ENCODE results near the gene TENM3.

TENM3 gene

DNA sequence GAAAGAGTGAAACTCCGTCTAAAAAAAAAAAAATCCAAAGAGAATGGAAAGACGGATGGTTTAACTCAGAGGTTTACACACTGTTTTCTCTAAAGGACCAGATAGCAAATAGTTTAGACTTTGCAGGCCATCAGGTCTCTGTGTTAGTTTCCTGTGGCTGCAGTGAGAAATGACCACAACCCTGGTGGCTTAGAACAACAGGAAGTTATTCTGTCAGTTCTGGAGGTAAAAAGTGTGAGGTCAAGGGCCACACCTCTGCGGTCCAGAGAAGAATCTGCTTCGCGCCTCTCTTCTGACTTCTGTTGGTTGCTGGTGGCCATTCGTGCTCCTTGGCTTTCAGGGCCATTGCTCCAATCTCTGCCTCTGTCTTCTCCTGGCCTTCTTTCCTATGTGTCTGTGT, 76.9 kb downstream of the TENM3 start:
- H3K4me1 ChIP-seq (ENCODE audit: low read length), result no peaks in the 10 kb centered on the region
- H3K36me3 ChIP-seq (replicated peaks; ENCODE audit: low read depth, low read length), result no peaks in the 10 kb centered on the region
- no peaks in the 10 kb centered on the region for H3K27me3 ChIP-seq (ENCODE audit: low read depth, low read length)
- H3K9me3 ChIP-seq (ENCODE audit: insufficient read depth, low read length), result peaks cover 6% of the 10 kb centered on the region
- no peak overlapping the region for H3K4me3 ChIP-seq (ENCODE audit: low read length)
- H3K79me2 ChIP-seq (ENCODE audit: low read length), result no peaks in the 10 kb centered on the region
- H3K4me2 ChIP-seq (ENCODE audit: low read length), result no peak overlapping the region
- TF ChIP-seq, protein P1, sequence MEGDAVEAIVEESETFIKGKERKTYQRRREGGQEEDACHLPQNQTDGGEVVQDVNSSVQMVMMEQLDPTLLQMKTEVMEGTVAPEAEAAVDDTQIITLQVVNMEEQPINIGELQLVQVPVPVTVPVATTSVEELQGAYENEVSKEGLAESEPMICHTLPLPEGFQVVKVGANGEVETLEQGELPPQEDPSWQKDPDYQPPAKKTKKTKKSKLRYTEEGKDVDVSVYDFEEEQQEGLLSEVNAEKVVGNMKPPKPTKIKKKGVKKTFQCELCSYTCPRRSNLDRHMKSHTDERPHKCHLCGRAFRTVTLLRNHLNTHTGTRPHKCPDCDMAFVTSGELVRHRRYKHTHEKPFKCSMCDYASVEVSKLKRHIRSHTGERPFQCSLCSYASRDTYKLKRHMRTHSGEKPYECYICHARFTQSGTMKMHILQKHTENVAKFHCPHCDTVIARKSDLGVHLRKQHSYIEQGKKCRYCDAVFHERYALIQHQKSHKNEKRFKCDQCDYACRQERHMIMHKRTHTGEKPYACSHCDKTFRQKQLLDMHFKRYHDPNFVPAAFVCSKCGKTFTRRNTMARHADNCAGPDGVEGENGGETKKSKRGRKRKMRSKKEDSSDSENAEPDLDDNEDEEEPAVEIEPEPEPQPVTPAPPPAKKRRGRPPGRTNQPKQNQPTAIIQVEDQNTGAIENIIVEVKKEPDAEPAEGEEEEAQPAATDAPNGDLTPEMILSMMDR (IDR thresholded peaks at IDR 0.05; ENCODE audit: low read depth, low read length), result no peak
- no peak overlapping the region for H3K27ac ChIP-seq (ENCODE audit: low read length)
- no peak overlapping the region for H3K9ac ChIP-seq (ENCODE audit: low read length)
- H2AFZ ChIP-seq (ENCODE audit: low read depth, low read length), result no peak overlapping the region
- no peaks in the 10 kb centered on the region for H4K20me1 ChIP-seq (ENCODE audit: insufficient read depth, low read length)

DNA sequence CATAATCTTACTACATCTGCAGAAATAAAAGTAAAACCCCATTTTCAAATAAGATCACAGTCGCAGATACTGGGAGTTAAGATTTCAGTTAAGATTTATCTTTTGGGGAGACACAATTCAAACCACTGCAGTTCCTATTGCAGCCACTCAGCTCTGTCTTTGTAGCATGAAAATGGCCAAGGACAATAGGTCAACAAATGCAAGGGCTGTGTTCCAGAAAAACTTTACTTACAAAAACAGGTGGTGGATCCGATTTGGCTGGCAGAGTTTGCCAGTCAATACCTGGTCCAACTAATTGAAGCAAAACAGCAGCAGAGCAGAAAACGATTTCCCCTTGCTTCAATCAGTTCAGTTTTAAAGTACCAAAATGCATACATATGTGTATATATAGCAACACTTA, 77.4 kb downstream of the TENM3 start:
- TF ChIP-seq, protein P1 (IDR thresholded peaks at IDR 0.05; ENCODE audit: low read depth, low read length), result no peak
- no peak for TF ChIP-seq EZH2phosphoT487 (IDR thresholded peaks at IDR 0.05; ENCODE audit: low read depth)
- peaks cover 2% of the 10 kb centered on the region; the same call in 1 of the 2 replicates for H3K9me3 ChIP-seq (ENCODE audit: insufficient read depth, low read length)

DNA sequence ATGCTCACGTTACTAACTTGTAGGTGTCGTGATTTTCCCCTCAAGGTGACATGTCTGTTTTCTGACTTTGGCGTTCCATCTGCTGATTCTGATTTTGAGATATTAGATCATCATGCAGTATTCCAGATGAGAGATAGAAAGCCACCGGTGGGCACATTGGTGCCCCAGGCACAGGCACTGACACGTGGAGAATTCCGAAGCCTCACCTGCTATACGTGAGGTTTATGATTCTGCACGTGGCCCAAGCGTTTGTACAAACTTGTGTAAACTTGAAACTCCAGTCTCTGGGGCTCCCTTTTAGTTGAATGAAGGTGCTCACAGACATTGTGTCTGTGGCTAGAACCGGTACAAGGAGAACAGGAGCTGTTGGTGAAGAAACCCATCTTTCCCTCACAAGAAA, 81.1 kb downstream of the TENM3 start:
- no peak overlapping the region for H3K27ac ChIP-seq (ENCODE audit: low read length)
- H3K27me3 ChIP-seq (ENCODE audit: low read depth, low read length), result no peaks in the 10 kb centered on the region
- no peaks in the 10 kb centered on the region for H4K20me1 ChIP-seq (ENCODE audit: insufficient read depth, low read length)
- H3K9ac ChIP-seq (ENCODE audit: low read length), result no peak overlapping the region
- H3K36me3 ChIP-seq (replicated peaks; ENCODE audit: low read depth, low read length), result no peaks in the 10 kb centered on the region
- no peaks in the 10 kb centered on the region for H3K9me3 ChIP-seq (ENCODE audit: insufficient read depth, low read length)
- no peak overlapping the region for H3K4me3 ChIP-seq (ENCODE audit: low read length)
- TF ChIP-seq, protein P1 (IDR thresholded peaks at IDR 0.05; ENCODE audit: low read depth, low read length), result no peak
- H3K79me2 ChIP-seq (ENCODE audit: low read length), result no peaks in the 10 kb centered on the region
- no peak overlapping the region for H2AFZ ChIP-seq (ENCODE audit: low read depth, low read length)
- no peak overlapping the region for H3K4me2 ChIP-seq (ENCODE audit: low read length)
- no peaks in the 10 kb centered on the region for H3K4me1 ChIP-seq (ENCODE audit: low read length)

More for the DNA sequence above, 77.4 kb downstream of the TENM3 start:
- H3K4me2 ChIP-seq (ENCODE audit: low read length), result no peak overlapping the region
- no peaks in the 10 kb centered on the region for H4K20me1 ChIP-seq (ENCODE audit: insufficient read depth, low read length)
- H3K79me2 ChIP-seq (ENCODE audit: low read length), result no peaks in the 10 kb centered on the region
- H3K27ac ChIP-seq (ENCODE audit: low read length), result no peak overlapping the region
- no peaks in the 10 kb centered on the region for H3K27me3 ChIP-seq (ENCODE audit: low read depth, low read length)
- no peak overlapping the region for H3K9ac ChIP-seq (ENCODE audit: low read length)
- no peaks in the 10 kb centered on the region for H3K4me1 ChIP-seq (ENCODE audit: low read length)
- no peak overlapping the region; the same call in 1 of the 2 replicates for H2AFZ ChIP-seq (ENCODE audit: low read depth, low read length)
- H3K36me3 ChIP-seq (replicated peaks; ENCODE audit: low read depth, low read length), result no peaks in the 10 kb centered on the region
- no peak overlapping the region for H3K4me3 ChIP-seq (ENCODE audit: low read length)

DNA sequence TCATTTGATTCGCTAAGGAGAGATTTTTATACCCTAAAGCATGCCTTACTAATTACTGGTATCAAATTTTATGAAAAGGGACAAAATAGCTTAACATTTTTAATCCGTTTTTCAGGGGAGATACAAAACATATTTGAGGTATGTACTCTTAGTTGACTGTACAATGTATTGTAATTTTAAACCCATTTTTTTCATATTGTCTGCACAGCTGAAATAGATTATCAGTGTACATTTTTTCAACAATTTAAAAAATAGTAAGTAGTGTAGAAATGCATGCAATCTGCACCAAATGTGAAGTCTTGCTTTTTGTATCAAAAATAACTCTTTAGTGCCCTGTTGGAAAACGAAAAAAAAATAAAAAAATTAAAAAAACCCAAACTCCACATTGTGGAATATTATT, 82.2 kb downstream of the TENM3 start:
- Histone ChIP-seq H3K9ac (ENCODE audit: low read length) (no peak overlapping the region), H2AFZ (ENCODE audit: low read depth, low read length) (no peak overlapping the region), H4K20me1 (ENCODE audit: insufficient read depth, low read length) (no peaks in the 10 kb centered on the region), H3K27ac (ENCODE audit: low read length) (no peak overlapping the region), H3K36me3 (replicated peaks; ENCODE audit: low read depth, low read length) (no peaks in the 10 kb centered on the region), H3K4me2 (ENCODE audit: low read length) (no peak overlapping the region), H3K9me3 (ENCODE audit: insufficient read depth, low read length) (no peaks in the 10 kb centered on the region), H3K27me3 (ENCODE audit: low read depth, low read length) (no peaks in the 10 kb centered on the region), H3K79me2 (ENCODE audit: low read length) (no peaks in the 10 kb centered on the region), H3K4me3 (ENCODE audit: low read length) (no peak overlapping the region), H3K4me1 (ENCODE audit: low read length) (no peaks in the 10 kb centered on the region)
- TF ChIP-seq EZH2phosphoT487 (IDR thresholded peaks at IDR 0.05; ENCODE audit: low read depth), result no peak
- TF ChIP-seq, protein P1 (IDR thresholded peaks at IDR 0.05; ENCODE audit: low read depth, low read length), result no peak
